Measurements from ENCODE around the gene CSPG4. TPM values are rescaled to one million over a fixed set of nuclear protein-coding genes. Genes with fewer than 3 reads are reported as not detected.

CSPG4 gene
- total RNA-seq, 1 donor from 2014 or later, result 15.0 TPM

DNA sequence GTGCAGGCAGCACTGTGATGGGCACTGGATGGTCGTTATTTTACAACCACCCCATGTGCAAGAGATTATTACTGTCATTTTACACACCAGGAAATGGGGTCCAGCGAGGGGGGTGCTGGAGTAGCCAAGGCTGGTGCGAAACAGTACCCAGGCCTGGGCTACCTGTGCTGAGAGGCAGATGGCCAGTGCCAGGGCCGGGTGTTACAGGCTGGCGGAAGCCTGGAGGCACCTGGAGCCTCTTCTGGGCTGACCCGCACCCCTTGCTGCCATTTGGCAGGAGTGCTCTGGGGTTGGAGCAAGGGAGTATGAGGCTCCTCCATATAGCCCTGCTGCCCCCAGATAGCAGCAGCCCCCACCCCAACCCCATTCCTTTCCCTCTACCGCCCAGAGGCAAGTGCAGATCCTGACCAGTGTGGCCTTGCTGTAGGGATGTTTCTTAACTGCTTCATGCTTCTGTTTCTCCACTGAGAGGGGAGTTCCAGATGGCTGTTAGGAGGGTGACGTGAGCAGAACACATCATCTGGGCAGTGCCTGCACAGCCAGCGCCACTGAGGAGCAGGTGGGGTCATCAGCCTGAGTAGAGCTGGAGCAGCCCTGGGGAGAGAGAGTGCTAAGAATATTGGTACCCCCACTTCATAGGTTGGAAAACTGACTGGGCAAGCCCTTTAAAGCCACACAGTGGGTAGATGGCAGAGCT, 49.7 kb downstream of the CSPG4 start:
- Histone ChIP-seq H3K9me3 (no peaks in the 10 kb centered on the region), H3K36me3 (peaks cover 24% of the 10 kb centered on the region), H3K27me3 (ENCODE audit: low read depth) (no peaks in the 10 kb centered on the region), H3K27ac (peak overlapping the region; percentile 89), H3K4me1 (peaks cover 77% of the 10 kb centered on the region), H3K4me3 (no peak overlapping the region)
- DNase-seq (no peak), ATAC-seq (no peak)
- intact Hi-C loops (cut with DNase I), result no loop called here
- TF ChIP-seq, protein P1, sequence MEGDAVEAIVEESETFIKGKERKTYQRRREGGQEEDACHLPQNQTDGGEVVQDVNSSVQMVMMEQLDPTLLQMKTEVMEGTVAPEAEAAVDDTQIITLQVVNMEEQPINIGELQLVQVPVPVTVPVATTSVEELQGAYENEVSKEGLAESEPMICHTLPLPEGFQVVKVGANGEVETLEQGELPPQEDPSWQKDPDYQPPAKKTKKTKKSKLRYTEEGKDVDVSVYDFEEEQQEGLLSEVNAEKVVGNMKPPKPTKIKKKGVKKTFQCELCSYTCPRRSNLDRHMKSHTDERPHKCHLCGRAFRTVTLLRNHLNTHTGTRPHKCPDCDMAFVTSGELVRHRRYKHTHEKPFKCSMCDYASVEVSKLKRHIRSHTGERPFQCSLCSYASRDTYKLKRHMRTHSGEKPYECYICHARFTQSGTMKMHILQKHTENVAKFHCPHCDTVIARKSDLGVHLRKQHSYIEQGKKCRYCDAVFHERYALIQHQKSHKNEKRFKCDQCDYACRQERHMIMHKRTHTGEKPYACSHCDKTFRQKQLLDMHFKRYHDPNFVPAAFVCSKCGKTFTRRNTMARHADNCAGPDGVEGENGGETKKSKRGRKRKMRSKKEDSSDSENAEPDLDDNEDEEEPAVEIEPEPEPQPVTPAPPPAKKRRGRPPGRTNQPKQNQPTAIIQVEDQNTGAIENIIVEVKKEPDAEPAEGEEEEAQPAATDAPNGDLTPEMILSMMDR (IDR thresholded peaks at IDR 0.05), result no peak

DNA sequence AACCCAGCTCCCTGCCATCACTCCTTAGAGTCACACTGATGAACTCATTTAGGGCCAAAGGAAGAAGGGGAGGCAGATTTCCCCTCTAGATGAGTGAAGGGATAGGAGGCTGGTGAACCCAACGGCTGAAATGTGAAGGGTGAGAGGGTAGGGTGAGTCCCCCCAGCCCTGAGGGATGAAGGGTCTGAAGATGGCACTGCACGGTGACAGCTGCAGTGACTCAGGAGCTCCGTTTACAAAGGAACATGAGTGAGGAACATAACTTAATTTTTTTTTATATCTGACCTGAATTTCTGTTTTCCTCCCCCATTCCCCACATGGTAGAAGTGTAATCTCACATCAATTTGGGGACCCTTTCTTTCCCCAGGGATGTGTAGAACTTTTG, 50.9 kb downstream of the CSPG4 start:
- peak overlapping the region; percentile 89 for H3K27ac ChIP-seq
- no peak for ATAC-seq
- no peak for DNase-seq
- TF ChIP-seq, protein P1 (IDR thresholded peaks at IDR 0.05), result no peak
- intact Hi-C loops (cut with DNase I), result no loop called here
- H3K36me3 ChIP-seq, result peaks cover 35% of the 10 kb centered on the region
- peaks cover 68% of the 10 kb centered on the region for H3K4me1 ChIP-seq
- no peaks in the 10 kb centered on the region for H3K27me3 ChIP-seq (ENCODE audit: low read depth)
- H3K9me3 ChIP-seq, result no peaks in the 10 kb centered on the region
- H3K4me3 ChIP-seq, result no peak overlapping the region

DNA sequence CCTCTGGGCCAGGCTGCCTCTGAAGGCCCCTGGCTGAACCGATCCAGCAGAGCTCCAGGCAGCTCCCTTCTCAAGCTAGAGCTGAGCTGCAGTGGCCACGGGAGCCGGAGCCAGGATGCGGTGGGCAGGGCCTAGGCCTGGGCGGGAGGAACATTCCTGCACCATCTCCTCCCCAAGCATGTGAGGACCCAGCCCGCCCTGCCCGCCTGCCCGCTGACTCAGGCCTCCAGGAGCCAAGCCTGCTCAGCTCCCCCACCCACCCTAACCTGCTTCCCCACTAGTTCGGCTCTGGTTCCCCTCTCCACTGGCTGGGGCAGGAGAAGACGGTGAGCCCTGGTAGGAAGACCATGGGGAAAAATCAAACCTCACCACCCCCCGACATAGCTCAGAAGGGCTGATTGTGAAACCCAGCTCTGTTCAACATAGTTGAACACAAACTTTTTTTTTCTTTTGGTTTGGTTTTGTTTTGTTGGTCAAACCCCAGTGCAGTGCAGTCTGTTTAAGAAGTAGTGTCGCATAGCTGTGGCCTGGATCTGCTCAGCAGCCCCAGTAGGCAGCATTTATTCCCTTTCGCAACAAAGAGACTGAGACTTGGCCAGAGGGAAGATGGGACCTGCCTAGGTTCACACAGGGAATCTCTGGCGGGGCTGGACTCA, 51.4 kb downstream of the CSPG4 start:
- ATAC-seq, result peak; percentile 90 to 92
- no peaks in the 10 kb centered on the region for H3K27me3 ChIP-seq (ENCODE audit: low read depth)
- TF ChIP-seq, protein P1 (IDR thresholded peaks at IDR 0.05), result no peak
- intact Hi-C loops (cut with DNase I), result no loop called here
- H3K4me1 ChIP-seq, result peaks cover 62% of the 10 kb centered on the region
- peak overlapping the region; percentile 89 for H3K27ac ChIP-seq
- no peaks in the 10 kb centered on the region for H3K9me3 ChIP-seq
- peak; percentile 90 for DNase-seq
- no peak overlapping the region for H3K4me3 ChIP-seq
- peaks cover 37% of the 10 kb centered on the region for H3K36me3 ChIP-seq

DNA sequence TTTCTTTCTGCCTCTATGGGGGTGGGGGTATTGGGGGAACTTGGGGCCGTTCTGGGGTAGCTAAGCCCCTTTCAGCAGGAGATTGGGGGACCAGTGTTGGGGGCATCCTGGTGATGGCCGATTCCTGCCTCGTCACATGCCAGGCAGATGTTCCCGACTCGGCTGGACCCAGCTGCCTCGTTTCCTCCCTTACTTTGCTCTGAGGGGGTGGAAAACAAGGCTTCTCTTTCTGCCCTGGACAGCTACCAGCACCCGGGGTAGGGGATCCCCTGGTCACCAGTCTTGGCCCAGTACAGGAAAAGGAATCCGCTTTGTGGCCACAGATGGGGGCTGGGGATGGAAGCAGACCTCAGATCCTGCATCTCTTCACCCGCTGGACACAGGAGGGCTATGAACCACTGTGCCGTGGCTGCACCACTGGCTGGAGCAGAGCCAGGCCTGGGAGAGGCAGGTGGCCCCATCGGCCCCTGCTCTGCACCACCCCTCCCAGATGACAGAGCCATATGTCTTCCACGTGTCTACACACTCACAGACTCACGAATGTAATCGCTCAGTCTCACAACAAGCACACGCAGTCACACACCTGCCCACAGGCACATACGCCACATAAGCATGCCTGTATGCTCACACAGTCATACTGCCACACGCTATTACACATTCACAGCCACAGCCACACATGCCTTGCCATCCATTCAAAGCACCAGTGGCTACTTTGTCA, 52.6 kb downstream of the CSPG4 start:
- TF ChIP-seq, protein P1 (IDR thresholded peaks at IDR 0.05), result no peak
- Histone ChIP-seq H3K9me3 (no peaks in the 10 kb centered on the region), H3K4me3 (no peak overlapping the region), H3K36me3 (peaks cover 47% of the 10 kb centered on the region), H3K27me3 (ENCODE audit: low read depth) (no peaks in the 10 kb centered on the region), H3K27ac (peak overlapping the region; percentile 89), H3K4me1 (peaks cover 60% of the 10 kb centered on the region)
- DNase-seq, result no peak
- intact Hi-C loops (cut with DNase I), result no loop called here
- ATAC-seq, result no peak

DNA sequence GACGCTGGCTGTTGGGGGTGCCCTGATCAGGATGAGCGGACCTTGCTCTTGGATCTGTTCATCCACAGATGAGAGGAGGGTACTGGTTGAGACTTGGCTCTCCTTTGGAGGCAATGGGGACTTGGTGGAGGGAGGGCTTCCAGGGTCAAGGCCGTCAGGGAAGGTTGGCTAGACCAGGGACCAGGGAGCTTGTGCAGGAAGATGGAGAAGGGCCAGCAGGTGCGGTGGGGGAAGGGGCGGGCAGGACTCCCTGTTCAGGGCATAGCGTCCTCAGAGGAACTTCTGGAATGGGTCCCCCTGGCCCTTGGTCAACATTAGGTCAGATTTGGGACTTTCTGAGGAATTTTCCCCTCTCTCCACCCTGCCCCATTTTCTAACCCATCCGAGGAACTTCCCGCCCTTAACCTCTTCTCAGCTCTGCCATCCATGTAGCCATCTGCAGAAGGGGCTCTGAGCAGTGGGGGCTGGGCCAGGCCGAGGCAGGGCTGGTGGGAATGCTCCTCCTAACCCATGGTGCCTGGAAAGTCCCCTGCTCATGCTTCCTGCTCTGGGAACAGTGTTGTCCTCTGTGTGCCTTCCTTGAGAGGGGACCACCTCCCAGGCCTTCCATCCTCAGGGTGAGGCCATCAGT, 53.4 kb downstream of the CSPG4 start:
- TF ChIP-seq, protein P1 (IDR thresholded peaks at IDR 0.05), result no peak
- H3K4me3 ChIP-seq, result no peak overlapping the region
- H3K9me3 ChIP-seq, result no peaks in the 10 kb centered on the region
- ATAC-seq (no peak), DNase-seq (no peak)
- no peaks in the 10 kb centered on the region for H3K27me3 ChIP-seq (ENCODE audit: low read depth)
- H3K36me3 ChIP-seq, result peaks cover 55% of the 10 kb centered on the region
- H3K27ac ChIP-seq, result peak overlapping the region; percentile 18
- H3K4me1 ChIP-seq, result peaks cover 60% of the 10 kb centered on the region
- intact Hi-C loops (cut with DNase I), result no loop called here

Data from lower lobe of right lung (tissue), 2 donors.